Liver (tissue), 9 donors: ENCODE results near the gene TXNDC11. TPM values are rescaled to one million over a fixed set of nuclear protein-coding genes. Genes with fewer than 3 reads are reported as not detected.

Source experiments
- DNase-seq: peaks from one replicate; pipeline ENCODE4 v3.0.0-alpha.2; 2017; ENCODE audit warnings: low spot score
- H3K27ac ChIP-seq, 2 donors: one replicate each; pipeline ENCODE4 v1.7.0; 2013; ENCODE audit warnings: inconsistent platforms in 2 of 2, low read length in 2 of 2, control low read depth in 1 of 2, low read depth in 1 of 2, mild to moderate bottlenecking in 1 of 2
- H3K27me3 ChIP-seq, 4 donors: one replicate each; pipeline versions ENCODE4 v1.6.1 to v1.7.0; 2013; ENCODE audit warnings: low read length in 3 of 4, inconsistent platforms in 1 of 4, mild to moderate bottlenecking in 1 of 4, moderate library complexity in 1 of 4; ENCODE audit not compliant: control insufficient read depth in 4 of 4, insufficient read depth in 4 of 4
- H3K36me3 ChIP-seq, 4 donors: one replicate each; pipeline versions ENCODE4 v1.6.1 to v1.7.0; 2013; ENCODE audit warnings: low read length in 3 of 4, mild to moderate bottlenecking in 3 of 4, low read depth in 1 of 4, moderate library complexity in 1 of 4; ENCODE audit not compliant: control insufficient read depth in 4 of 4, insufficient read depth in 3 of 4
- H3K4me1 ChIP-seq, 4 donors: one replicate each; pipeline versions ENCODE4 v1.6.1 to v1.7.0; 2013; ENCODE audit warnings: low read length in 3 of 4, mild to moderate bottlenecking in 3 of 4, moderate library complexity in 1 of 4; ENCODE audit not compliant: control insufficient read depth in 4 of 4, insufficient read depth in 4 of 4
- H3K4me3 ChIP-seq, 3 donors: one replicate each; pipeline versions ENCODE4 v1.6.1 to v1.7.0; 2013; ENCODE audit warnings: low read length in 3 of 3, control low read depth in 1 of 3, low read depth in 1 of 3, mild to moderate bottlenecking in 1 of 3
- H3K9ac ChIP-seq, 2 donors: one replicate each; pipeline ENCODE4 v1.7.0; 2013; ENCODE audit warnings: low read length in 2 of 2, mild to moderate bottlenecking in 2 of 2, moderate library complexity in 2 of 2, control low read depth in 1 of 2, low read depth in 1 of 2
- H3K9me3 ChIP-seq, 4 donors: one replicate each; pipeline versions ENCODE4 v1.6.1 to v1.7.0; 2013; ENCODE audit warnings: low read length in 3 of 4; ENCODE audit not compliant: control insufficient read depth in 4 of 4
- ATF3 ChIP-seq: IDR thresholded peaks from 2 replicates; pipeline ENCODE4 v1.6.1; 2016; ENCODE audit warnings: antibody characterized with exemption
- EGR1 ChIP-seq, 2 donors: IDR thresholded peaks; 2 replicates each; pipeline ENCODE4 v1.6.1; 2016 to 2018; ENCODE audit warnings: antibody characterized with exemption in 2 of 2, low read depth in 2 of 2
- FOXA1 ChIP-seq: IDR thresholded peaks from 2 replicates; pipeline ENCODE4 v1.6.1; 2016; ENCODE audit warnings: antibody characterized with exemption
- FOXA2 ChIP-seq: IDR thresholded peaks from 2 replicates; pipeline ENCODE4 v1.6.1; 2016; ENCODE audit warnings: antibody characterized with exemption
- GABPA ChIP-seq, 2 donors: IDR thresholded peaks in 1 of 2; conservative IDR thresholded peaks in 1 of 2; 2 replicates each; pipeline ENCODE4 v1.6.1; 2016; ENCODE audit warnings: antibody characterized with exemption in 2 of 2, mild to moderate bottlenecking in 1 of 2, moderate library complexity in 1 of 2
- HNF4A ChIP-seq, 2 donors: conservative IDR thresholded peaks; 2 replicates each; pipeline ENCODE4 v1.6.1; 2016; ENCODE audit warnings: antibody characterized with exemption in 2 of 2, mild to moderate bottlenecking in 2 of 2
- HNF4G ChIP-seq: IDR thresholded peaks from 2 replicates; pipeline ENCODE4 v1.6.1; 2016; ENCODE audit warnings: antibody characterized with exemption
- JUND ChIP-seq, 2 donors: IDR thresholded peaks; 2 replicates each; pipeline ENCODE4 v1.6.1; 2016; ENCODE audit warnings: antibody characterized with exemption in 2 of 2
- MAX ChIP-seq: IDR thresholded peaks from 2 replicates; pipeline ENCODE4 v1.6.1; 2016; ENCODE audit warnings: antibody characterized with exemption
- NR2F2 ChIP-seq: IDR thresholded peaks from 2 replicates; pipeline ENCODE4 v1.6.1; 2016; ENCODE audit warnings: antibody characterized with exemption
- RAD21 ChIP-seq, 2 donors: IDR thresholded peaks; 2 replicates each; pipeline ENCODE4 v1.6.1; 2016; ENCODE audit warnings: antibody characterized with exemption in 2 of 2, mild to moderate bottlenecking in 2 of 2
- REST ChIP-seq: IDR thresholded peaks from 2 replicates; pipeline ENCODE4 v1.6.1; 2016; ENCODE audit warnings: antibody characterized with exemption, mild to moderate bottlenecking
- RXRA ChIP-seq, 2 donors: IDR thresholded peaks; 2 replicates each; pipeline ENCODE4 v1.6.1; 2017 to 2018; ENCODE audit warnings: antibody characterized with exemption in 2 of 2, mild to moderate bottlenecking in 1 of 2
- SP1 ChIP-seq: IDR thresholded peaks from 2 replicates; pipeline ENCODE4 v1.6.1; 2018; ENCODE audit warnings: antibody characterized with exemption, mild to moderate bottlenecking
- TAF1 ChIP-seq: conservative IDR thresholded peaks from 2 replicates; pipeline ENCODE4 v1.6.1; 2016; ENCODE audit warnings: antibody characterized with exemption, mild to moderate bottlenecking
- YY1 ChIP-seq: IDR thresholded peaks from 2 replicates; pipeline ENCODE4 v1.6.1; 2016; ENCODE audit warnings: antibody characterized with exemption, mild to moderate bottlenecking
- ZBTB33 ChIP-seq: IDR thresholded peaks from 2 replicates; pipeline ENCODE4 v1.6.1; 2016; ENCODE audit warnings: antibody characterized with exemption
- WGBS: extraction: QIAGEN DNeasy Blood & Tissue Kit; methylation state at CpG from one replicate; pipeline ENCODE4 v1.1.7; 2013; 5-methylcytosine and 5-hydroxymethylcytosine counted together
- polyA plus RNA-seq, 2 donors: library from polyadenylated mRNA; stranded (reverse) in 1 of 2; unstranded in 1 of 2; fragments of 200-250 nt in 1 of 2; fragments of >200 nt in 1 of 2; fragmentation: Nextera tagmentation in 1 of 2; extraction: Ambion mirVana in 1 of 2; gene quantifications; one replicate each; pipeline versions ENCODE4 v1.2.1 to v1.2.3, GENCODE V29; 2013 to 2015
- total RNA-seq, 2 donors: library from RNA; depleted of rRNA; stranded (reverse); fragments of >200 nt; gene quantifications; one replicate each; pipeline ENCODE4 v1.2.3, GENCODE V29; 2014
- donor health status: healthy.
- donor health status: healthy.
- donor health status: healthy.
- donor health status: healthy.
- donor health status: healthy.

TXNDC11 gene
- total and polyA plus RNA-seq, 4 donors, result 26.4 to 63.5 (median 48.5) TPM

GRCh38 chr16:11752856-11753255 is 10.2 kb upstream of the TXNDC11 start:
- WGBS, result 73% methylated on average over 3 of the region's 3 CpGs
- Histone ChIP-seq H3K36me3 (peaks cover 3 to 37% (median 32%) of the 10 kb centered on the region in 4 donors), H3K9me3 (no peaks in the 10 kb centered on the region), H3K9ac (no peak overlapping the region), H3K4me3 (no peak overlapping the region), H3K4me1 (peaks cover 0 to 34% (median 21%) of the 10 kb centered on the region in 4 donors), H3K27me3 (no peaks in the 10 kb centered on the region), H3K27ac (peak overlapping the region in 1 of 2 donors; percentile 8)
- no peak for TF ChIP-seq HNF4G
- no peak for TF ChIP-seq FOXA1
- no peak for TF ChIP-seq ATF3
- no peak for TF ChIP-seq NR2F2
- no peak for TF ChIP-seq YY1
- TF ChIP-seq RAD21 (IDR thresholded peaks at IDR 0.05), result no peak
- no peak for TF ChIP-seq TAF1
- no peak for TF ChIP-seq REST
- no peak for TF ChIP-seq JUND (IDR thresholded peaks at IDR 0.05)
- TF ChIP-seq GABPA (IDR thresholded peaks at IDR 0.05 in 1 of 2, conservative IDR thresholded peaks at IDR 0.05 in 1 of 2), result no peak
- TF ChIP-seq FOXA2, result no peak
- no peak for TF ChIP-seq RXRA (IDR thresholded peaks at IDR 0.05)
- no peak for TF ChIP-seq EGR1 (IDR thresholded peaks at IDR 0.05; ENCODE audit: low read depth in 2 of 2)
- no peak for TF ChIP-seq HNF4A (conservative IDR thresholded peaks at IDR 0.05)
- no peak for TF ChIP-seq SP1
- DNase-seq, result no peak

GRCh38 chr16:11750056-11750455 is 7.4 kb upstream of the TXNDC11 start:
- Histone ChIP-seq H3K36me3 (peaks cover 3 to 23% (median 21%) of the 10 kb centered on the region in 4 donors), H3K27me3 (no peaks in the 10 kb centered on the region), H3K9ac (no peak overlapping the region), H3K9me3 (no peaks in the 10 kb centered on the region), H3K4me1 (peaks cover 3 to 45% (median 30%) of the 10 kb centered on the region in 4 donors), H3K4me3 (no peak overlapping the region), H3K27ac (no peak overlapping the region)
- TF ChIP-seq HNF4G, result no peak
- TF ChIP-seq RAD21 (IDR thresholded peaks at IDR 0.05), result no peak
- no peak for TF ChIP-seq MAX
- TF ChIP-seq REST, result no peak
- no peak for TF ChIP-seq ZBTB33
- no peak for TF ChIP-seq EGR1 (IDR thresholded peaks at IDR 0.05; ENCODE audit: low read depth in 2 of 2)
- no peak for TF ChIP-seq HNF4A (conservative IDR thresholded peaks at IDR 0.05)
- TF ChIP-seq SP1, result no peak
- no peak for TF ChIP-seq RXRA (IDR thresholded peaks at IDR 0.05)
- no peak for TF ChIP-seq NR2F2
- TF ChIP-seq JUND (IDR thresholded peaks at IDR 0.05), result no peak
- TF ChIP-seq FOXA1, result no peak
- TF ChIP-seq FOXA2, result no peak
- no peak for TF ChIP-seq TAF1
- DNase-seq, result no peak
- WGBS, result 88% methylated on average over 7 of the region's 7 CpGs
